SK-N-SH treated with all-trans-retinoic acid at 6 μM for 48 hours (cell line): Measurements from ENCODE around the gene TSEN2.

Source experiments
- ATAC-seq: fragments of 200-7000 bp; cut with Tn5 transposase; 3 replicates; pipeline ENCODE4 v1.9.1; 2020; ENCODE audit warnings: mild to moderate bottlenecking, moderate library complexity
- ARNTL ChIP-seq: fragments of 450-650 bp; formaldehyde crosslinking; IDR thresholded peaks from 2 replicates; pipeline ENCODE4 v1.5.0; 2020; ENCODE audit warnings: low read depth, mild to moderate bottlenecking, moderate library complexity, borderline replicate concordance
- BACH2 ChIP-seq: fragments of 250-450 bp; sonication (Bioruptor Pico); IDR thresholded peaks from 2 replicates; pipeline ENCODE4 v1.9.0; 2021; ENCODE audit warnings: mild to moderate bottlenecking, borderline replicate concordance
- CREB5 ChIP-seq: fragments of 250-450 bp; sonication (Bioruptor Pico); IDR thresholded peaks from 2 replicates; pipeline ENCODE4 v1.5.1; 2020; ENCODE audit warnings: low read depth, mild to moderate bottlenecking, moderate library complexity
- CSDC2 ChIP-seq: fragments of 250-450 bp; sonication (Bioruptor Pico); IDR thresholded peaks from 2 replicates; pipeline ENCODE4 v1.5.0; 2020; ENCODE audit warnings: mild to moderate bottlenecking, moderate library complexity
- CSRNP3 ChIP-seq: fragments of 250-450 bp; sonication (Bioruptor Pico); IDR thresholded peaks from 2 replicates; pipeline ENCODE4 v1.5.1; 2021; ENCODE audit warnings: mild to moderate bottlenecking, moderate library complexity
- ESRRG ChIP-seq: fragments of 250-450 bp; sonication (Bioruptor Pico); IDR thresholded peaks from 2 replicates; pipeline ENCODE4 v1.6.1; 2021; ENCODE audit warnings: mild to moderate bottlenecking
- ISL1 ChIP-seq: fragments of 250-450 bp; sonication (Bioruptor Pico); IDR thresholded peaks from 2 replicates; pipeline ENCODE4 v2.1.2; 2022; ENCODE audit warnings: mild to moderate bottlenecking, moderate library complexity
- OSR1 ChIP-seq: fragments of 250-450 bp; sonication (Bioruptor Pico); IDR thresholded peaks from 2 replicates; pipeline ENCODE4 v1.8.0; 2022; ENCODE audit warnings: moderate library complexity, mild to moderate bottlenecking, inconsistent platforms
- PATZ1 ChIP-seq: fragments of 250-450 bp; sonication (Bioruptor Pico); IDR thresholded peaks from 2 replicates; pipeline ENCODE4 v1.8.0; 2020; ENCODE audit warnings: mild to moderate bottlenecking, moderate library complexity, borderline replicate concordance
- POU6F1 ChIP-seq: fragments of 250-450 bp; sonication (Bioruptor Pico); IDR thresholded peaks from 2 replicates; pipeline ENCODE4 v1.8.0; 2021; ENCODE audit warnings: low read depth, mild to moderate bottlenecking, moderate library complexity, borderline replicate concordance
- PPARA ChIP-seq: fragments of 250-450 bp; sonication (Bioruptor Pico); IDR thresholded peaks from 2 replicates; pipeline ENCODE4 v1.5.0; 2020; ENCODE audit warnings: mild to moderate bottlenecking, borderline replicate concordance
- RARB ChIP-seq: fragments of 250-450 bp; sonication (Bioruptor Pico); IDR thresholded peaks from 2 replicates; pipeline ENCODE4 v1.8.0; 2021; ENCODE audit warnings: mild to moderate bottlenecking, moderate library complexity
- SNAI2 ChIP-seq: fragments of 250-450 bp; sonication (Bioruptor Pico); IDR thresholded peaks from 2 replicates; pipeline ENCODE4 v1.5.0; 2020; ENCODE audit warnings: mild to moderate bottlenecking, moderate library complexity
- TCF4 ChIP-seq: fragments of 250-450 bp; sonication (Bioruptor Pico); IDR thresholded peaks from 2 replicates; pipeline ENCODE4 v1.8.0; 2021; ENCODE audit warnings: mild to moderate bottlenecking, moderate library complexity, borderline replicate concordance
- TOX ChIP-seq: fragments of 250-450 bp; sonication (Bioruptor Pico); IDR thresholded peaks from 2 replicates; pipeline ENCODE4 v1.8.0; 2021; ENCODE audit warnings: mild to moderate bottlenecking, moderate library complexity, borderline replicate concordance
- TSHZ2 ChIP-seq: fragments of 250-450 bp; sonication (Bioruptor Pico); IDR thresholded peaks from 2 replicates; pipeline ENCODE4 v1.5.0; 2020; ENCODE audit warnings: mild to moderate bottlenecking, moderate library complexity
- ZC3H10 ChIP-seq: fragments of 250-450 bp; sonication (Bioruptor Pico); IDR thresholded peaks from 2 replicates; pipeline ENCODE4 v1.5.1; 2021; ENCODE audit warnings: mild to moderate bottlenecking, moderate library complexity
- ZFP30 ChIP-seq: fragments of 450-650 bp; formaldehyde crosslinking; IDR thresholded peaks from 2 replicates; pipeline ENCODE4 v1.5.0; 2022; ENCODE audit warnings: mild to moderate bottlenecking, moderate library complexity
- ZNF565 ChIP-seq: fragments of 450-650 bp; formaldehyde crosslinking; conservative IDR thresholded peaks from 2 replicates; pipeline ENCODE4 v1.5.0; 2020; ENCODE audit warnings: low read depth, mild to moderate bottlenecking, moderate library complexity
- ZNF70 ChIP-seq: fragments of 450-650 bp; formaldehyde crosslinking; IDR thresholded peaks from 2 replicates; pipeline ENCODE4 v1.5.0; 2020; ENCODE audit warnings: mild to moderate bottlenecking, moderate library complexity
- ZNF8 ChIP-seq: fragments of 450-650 bp; formaldehyde crosslinking; IDR thresholded peaks from 2 replicates; pipeline ENCODE4 v1.5.0; 2020; ENCODE audit warnings: mild to moderate bottlenecking, moderate library complexity

Gene TSEN2

GRCh38 chr3:12486001-12486400 is 1.7 kb downstream of the TSEN2 start:
- ATAC-seq, result no peak
- TF ChIP-seq TSHZ2 (CRISPR knock-in tag) (no peak), ZC3H10 (CRISPR knock-in tag) (no peak), ZNF565 (CRISPR knock-in tag) (no peak), ZNF70 (no peak), ARNTL (CRISPR knock-in tag) (no peak), POU6F1 (no peak), ESRRG (CRISPR knock-in tag) (no peak), CSRNP3 (CRISPR knock-in tag) (no peak), PPARA (CRISPR knock-in tag) (no peak), PATZ1 (no peak), BACH2 (no peak), ZFP30 (CRISPR knock-in tag) (no peak), RARB (CRISPR knock-in tag) (no peak), TCF4 (CRISPR knock-in tag) (no peak), ISL1 (CRISPR knock-in tag) (no peak), CSDC2 (CRISPR knock-in tag) (no peak)
- TF ChIP-seq, all 23 proteins: peak for 0

GRCh38 chr3:12486916-12487315 is 2.6 kb downstream of the TSEN2 start:
- ATAC-seq, result no peak
- no peak for TF ChIP-seq CSRNP3 (CRISPR knock-in tag)
- no peak for TF ChIP-seq CREB5 (CRISPR knock-in tag)
- no peak for TF ChIP-seq POU6F1
- TF ChIP-seq SNAI2 (CRISPR knock-in tag), result no peak
- TF ChIP-seq BACH2, result no peak
- no peak for TF ChIP-seq TOX (CRISPR knock-in tag)
- no peak for TF ChIP-seq RARB (CRISPR knock-in tag)
- TF ChIP-seq OSR1 (CRISPR knock-in tag), result no peak
- TF ChIP-seq ZNF565 (CRISPR knock-in tag), result no peak
- TF ChIP-seq ZNF8, result no peak
- TF ChIP-seq ISL1 (CRISPR knock-in tag), result no peak
- TF ChIP-seq TSHZ2 (CRISPR knock-in tag), result no peak
- no peak for TF ChIP-seq ESRRG (CRISPR knock-in tag)
- TF ChIP-seq ZFP30 (CRISPR knock-in tag), result no peak
